GM19351 (cell line): ENCODE results near the gene NEBL.
"Not testable (repeated sequence)": the region's sequence is repeated elsewhere in the genome, so short reads cannot be mapped to it uniquely, and the experiment has no call there.

Source experiments
- ATAC-seq: cut with Tn5 transposase; IDR thresholded peaks from one replicate; pipeline ENCODE4 v1.9.1; 2021; ENCODE audit warnings: mild to moderate bottlenecking, moderate library complexity; ENCODE audit not compliant: unreplicated experiment

Gene NEBL

DNA sequence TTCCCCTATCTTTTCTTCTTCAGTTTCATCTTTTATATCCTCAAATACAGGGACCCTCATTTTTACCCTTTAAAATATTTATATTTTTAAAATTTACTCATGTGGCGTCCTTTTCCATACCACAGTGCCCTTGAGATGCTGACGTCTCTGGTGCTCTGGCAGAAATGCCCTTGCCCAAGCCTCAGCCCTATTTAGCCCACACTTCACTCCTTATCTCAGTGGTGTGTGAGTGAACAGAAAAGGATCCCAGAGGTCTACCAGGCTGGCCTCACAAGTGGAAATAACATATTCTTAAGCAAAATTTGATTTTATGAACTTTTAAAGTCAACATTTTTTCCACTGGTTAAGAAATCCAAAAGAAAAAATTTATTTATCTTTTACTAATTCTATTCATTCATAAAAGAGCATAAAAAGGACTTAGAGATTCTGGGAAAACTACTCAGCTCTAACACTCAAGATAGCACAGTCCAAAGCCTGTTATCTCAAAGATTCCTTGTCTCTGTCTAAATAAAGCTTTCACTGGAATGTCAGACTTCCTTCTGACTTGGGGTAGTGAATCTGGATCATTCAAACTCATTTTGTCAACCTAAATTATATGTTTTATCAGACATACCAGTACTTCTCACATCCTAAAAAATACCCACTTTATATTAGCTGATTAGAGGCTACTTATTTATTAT is at the start of gene NEBL:
Gene NEBL, minus strand, starts transcription at position 166 of the 680 bp plus-strand sequence. Its CDS starts 106 bp downstream, at position 60.
- ATAC-seq: no peak

DNA sequence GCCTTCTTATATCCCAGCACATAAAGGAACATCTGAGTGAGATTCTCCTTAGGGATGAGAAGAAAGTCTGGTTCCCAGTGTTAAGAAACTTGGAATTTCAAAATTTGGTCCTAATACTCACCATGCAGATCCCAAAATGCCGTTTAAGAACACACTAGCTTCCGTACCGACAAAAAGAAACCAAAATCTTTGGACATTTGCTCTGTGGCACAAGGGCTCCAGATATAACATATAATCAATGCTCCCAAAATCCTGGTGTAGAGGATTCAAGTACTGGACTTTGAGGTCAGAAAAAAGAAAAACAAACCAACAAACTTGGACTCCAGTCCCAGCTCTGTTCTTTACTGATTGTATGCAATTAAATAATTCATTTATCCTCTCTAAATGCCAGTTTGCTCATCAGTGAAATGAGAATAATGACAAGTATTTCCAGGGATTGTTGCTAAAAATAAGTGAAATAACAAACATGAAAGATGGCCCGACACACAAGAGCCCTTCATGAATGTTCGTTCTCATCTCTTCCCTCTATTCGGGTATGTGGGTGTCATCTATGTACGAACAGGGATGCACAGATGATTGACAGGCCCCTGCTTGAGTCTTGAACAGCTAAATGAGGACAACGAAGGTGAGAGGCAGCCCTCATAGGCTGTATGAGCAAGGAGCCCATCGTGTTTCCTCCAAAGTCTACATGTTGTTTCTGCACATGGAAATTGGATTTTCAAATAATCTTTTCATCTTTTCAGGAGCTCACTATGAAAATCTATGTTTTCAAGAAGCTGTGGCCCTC is 48.6 kb upstream of the NEBL start:
- no peak for ATAC-seq

- no peak for ATAC-seq
Measured at GRCh38 chr10:20944789-20945502, 47.8 kb upstream of the NEBL start.

- not testable (repeated sequence) for ATAC-seq
Measured at GRCh38 chr10:20939414-20939813, 42.3 kb upstream of the NEBL start.

- no peak for ATAC-seq
Measured at GRCh38 chr10:20936396-20936795, 39.3 kb upstream of the NEBL start.

DNA sequence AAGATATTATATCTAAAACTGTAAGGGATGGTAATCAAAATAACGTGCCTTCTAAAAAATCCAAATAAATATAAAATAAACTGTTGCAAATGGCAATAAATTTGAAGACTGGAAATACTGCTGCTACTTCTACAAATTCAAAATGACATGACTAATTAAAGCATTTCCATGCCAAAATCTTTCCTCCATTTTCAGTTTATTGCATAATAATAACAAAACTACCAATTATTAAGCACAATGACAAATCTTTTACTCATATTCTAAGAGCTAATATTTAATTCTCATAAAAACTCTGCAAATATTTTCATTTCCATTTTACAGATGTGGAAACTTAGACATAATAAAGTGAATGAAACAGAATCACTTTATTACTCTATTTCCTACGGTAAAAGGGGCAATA is 38.8 kb upstream of the NEBL start:
- no peak for ATAC-seq

DNA sequence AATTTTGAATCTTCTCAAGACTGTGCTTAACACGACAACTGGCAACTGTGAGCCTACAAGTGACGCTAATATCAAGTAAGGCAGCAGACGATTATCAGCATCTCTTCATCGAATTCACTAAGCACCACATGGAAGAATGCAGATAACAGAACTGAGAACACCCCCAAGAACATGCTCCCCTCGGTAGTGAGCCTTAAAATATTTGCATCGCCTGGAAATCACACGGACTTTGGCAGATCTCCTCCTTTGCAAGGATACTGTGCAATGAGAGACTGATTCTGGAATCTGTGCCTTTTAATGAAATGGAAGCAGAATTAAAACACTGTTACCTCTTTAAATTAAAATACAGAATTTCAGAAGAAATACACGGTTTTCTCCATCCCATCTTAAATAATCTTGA is 38.2 kb upstream of the NEBL start:
- ATAC-seq: no peak

- ATAC-seq: no peak
Measured at GRCh38 chr10:20933705-20934104, 36.6 kb upstream of the NEBL start.

DNA sequence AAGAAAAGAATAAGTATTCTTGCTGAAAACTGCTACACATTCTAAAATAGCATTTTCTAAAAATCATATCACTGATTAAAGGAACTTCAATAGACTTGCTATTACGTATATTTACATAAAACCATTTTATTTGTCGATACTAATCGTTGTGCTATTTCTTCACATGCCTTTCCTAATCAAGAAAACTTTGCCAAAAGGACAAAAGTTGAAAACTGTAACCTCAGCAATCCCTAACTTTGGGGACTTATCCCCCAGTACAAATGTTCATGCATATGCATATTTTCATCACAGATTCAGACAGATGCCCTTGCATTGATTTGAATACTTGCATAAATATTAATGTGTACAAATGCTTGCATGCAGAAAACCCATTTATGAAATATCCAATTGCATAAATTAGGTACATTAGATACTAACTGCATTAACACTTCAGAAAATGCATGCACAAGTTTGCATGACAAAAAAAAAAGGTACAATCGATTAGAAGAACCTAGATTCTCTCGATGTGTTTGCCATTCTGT is 35.6 kb upstream of the NEBL start:
- no peak for ATAC-seq

DNA sequence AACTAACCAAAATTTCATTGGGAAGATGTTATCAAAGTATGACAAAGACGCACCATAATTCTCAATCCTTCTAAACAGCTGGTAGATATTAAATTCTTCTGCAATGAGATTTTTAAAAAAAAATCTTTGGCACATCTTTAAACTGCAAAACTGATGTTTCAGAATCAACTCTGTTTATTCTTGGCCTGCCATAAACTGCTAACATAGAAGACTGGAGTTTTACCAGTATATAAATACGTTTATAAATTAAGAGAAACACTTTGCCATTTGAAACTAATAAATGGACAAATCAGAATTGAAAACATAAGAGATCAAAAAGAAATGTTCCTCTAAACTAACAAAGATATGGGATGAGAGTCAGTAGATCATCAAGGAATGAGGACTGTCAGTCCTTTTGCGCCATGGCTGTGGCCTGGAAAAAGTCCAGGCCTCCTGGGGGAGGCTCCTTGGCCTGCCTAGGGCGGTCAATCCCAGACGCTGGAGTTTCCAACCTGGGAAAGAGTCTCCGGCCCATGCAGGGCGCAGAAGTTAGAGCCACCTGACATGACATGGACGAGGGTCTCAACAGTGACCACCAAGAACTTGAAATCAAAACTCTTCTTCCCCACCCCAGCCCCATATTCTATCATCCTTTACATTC is 34.2 kb upstream of the NEBL start:
- ATAC-seq: no peak

GRCh38 chr10:20927456-20927855 is 30.3 kb upstream of the NEBL start:
- ATAC-seq: no peak

GRCh38 chr10:20922451-20922850 is 25.3 kb upstream of the NEBL start:
- ATAC-seq: no peak

- no peak for ATAC-seq
Measured at GRCh38 chr10:20922033-20922432, 24.9 kb upstream of the NEBL start.

GRCh38 chr10:20920061-20920460 is 22.9 kb upstream of the NEBL start:
- ATAC-seq: no peak

GRCh38 chr10:20919481-20919880 is 22.4 kb upstream of the NEBL start:
- no peak for ATAC-seq

DNA sequence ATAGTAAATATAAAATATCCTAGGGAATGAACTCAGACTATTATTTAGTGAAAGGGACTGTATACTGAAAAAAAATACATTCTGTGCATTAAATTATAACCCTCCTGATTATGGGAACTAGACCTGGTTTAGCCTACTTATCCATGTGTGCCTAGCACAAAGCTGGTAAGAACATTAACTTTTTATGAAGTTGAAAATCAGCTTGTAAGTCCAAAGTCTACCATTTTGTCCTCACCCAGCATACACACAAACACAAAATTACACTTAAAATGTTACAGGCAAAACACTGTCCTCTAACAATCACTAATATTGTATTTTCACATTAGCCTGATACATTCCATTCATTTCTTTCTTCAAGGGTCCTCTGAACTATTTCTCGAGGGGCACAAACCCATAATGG is 19.9 kb upstream of the NEBL start:
- ATAC-seq: no peak

DNA sequence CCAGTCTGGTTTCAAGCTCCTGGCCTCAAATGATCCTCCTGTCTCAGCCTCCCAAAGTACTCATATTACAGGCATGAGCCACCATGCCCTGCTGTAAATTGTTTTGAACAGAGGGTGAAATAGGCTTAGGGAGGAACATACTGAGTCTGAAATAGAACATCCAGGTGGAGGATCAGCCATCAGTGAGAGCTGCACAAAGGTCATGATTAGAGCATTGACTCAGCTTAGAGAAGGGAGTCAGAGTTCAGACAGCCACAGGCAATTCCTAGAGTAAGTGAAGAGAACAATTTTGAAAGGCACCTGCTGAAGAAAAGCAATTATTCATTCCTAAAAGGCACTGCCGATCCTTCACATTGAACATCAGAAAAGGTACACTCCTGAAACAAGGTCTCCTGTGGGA is 15.9 kb upstream of the NEBL start:
- no peak for ATAC-seq

DNA sequence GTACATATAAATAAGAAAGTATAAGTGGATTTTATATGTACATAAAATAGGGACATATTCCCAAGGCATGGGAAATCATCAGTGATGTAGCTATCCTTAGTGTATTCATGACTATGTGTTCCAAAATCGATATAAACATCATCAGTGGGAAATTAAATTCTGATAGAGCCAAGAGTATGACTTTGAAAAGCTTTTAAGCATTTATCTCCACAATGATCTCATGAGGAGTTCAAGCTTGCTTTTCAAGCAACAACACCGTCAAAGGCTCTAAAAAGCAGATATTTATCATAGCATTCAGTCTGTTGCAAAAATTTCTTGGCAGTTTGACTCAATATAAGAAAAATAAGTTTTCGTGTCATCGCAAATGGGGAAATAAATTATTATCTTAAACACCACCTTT is 14.5 kb upstream of the NEBL start:
- ATAC-seq: no peak

GRCh38 chr10:20909801-20910200 is 12.7 kb upstream of the NEBL start:
- no peak for ATAC-seq

DNA sequence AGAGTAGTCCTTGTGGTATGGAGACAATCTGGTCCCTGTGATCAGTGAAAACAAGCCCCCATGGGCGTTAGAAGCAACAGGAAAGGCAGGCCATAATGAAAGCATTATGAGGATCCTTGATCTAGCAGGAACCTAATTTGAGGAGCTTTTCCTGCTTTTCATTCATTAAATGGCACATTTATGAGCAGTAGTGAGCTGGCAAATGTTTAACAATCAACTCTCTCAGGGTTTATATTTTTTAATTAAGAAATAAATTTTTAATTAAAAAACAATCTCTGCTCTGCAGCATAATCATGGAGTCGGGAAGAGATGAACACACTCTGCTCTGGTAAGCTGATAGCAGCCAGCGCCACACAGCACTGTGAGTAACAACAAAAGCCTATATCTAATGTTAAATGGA is 11.3 kb upstream of the NEBL start:
- ATAC-seq: no peak
